GM23338 (cell line): ENCODE results near the gene ADAMTS1. TPM values are rescaled to one million over a fixed set of nuclear protein-coding genes. Genes with fewer than 3 reads are reported as not detected.

Experiments
- ATAC-seq: fragments of 200-7000 bp; cut with Tn5 transposase; 3 replicates; pipeline ENCODE4 v1.9.1; 2020
- DNase-seq: peaks from one replicate; pipeline ENCODE4 v3.0.0-alpha.2; 2015; ENCODE audit warnings: low spot score
- H2AFZ ChIP-seq: fragments of 200-600 bp; sonication (generic); 2 replicates; pipeline ENCODE4 v1.8.0; 2016; ENCODE audit warnings: antibody characterized with exemption, mild to moderate bottlenecking, moderate library complexity
- H3F3A ChIP-seq: fragments of 200-600 bp; sonication (generic); replicated peaks from 2 replicates; pipeline ENCODE4 v1.8.0; 2017; ENCODE audit warnings: antibody characterized with exemption, mixed run types, low read depth
- H3K27ac ChIP-seq: fragments of 200-600 bp; sonication (generic); 2 replicates; pipeline ENCODE4 v1.6.1; 2016; ENCODE audit warnings: low read depth
- H3K27me3 ChIP-seq: fragments of 200-600 bp; sonication (generic); 2 replicates; pipeline ENCODE4 v1.8.0; 2016; ENCODE audit warnings: mild to moderate bottlenecking, mixed run types, moderate library complexity; ENCODE audit not compliant: insufficient read depth
- H3K36me3 ChIP-seq: fragments of 200-600 bp; sonication (generic); 2 replicates; pipeline ENCODE4 v1.8.0; 2016; ENCODE audit warnings: mild to moderate bottlenecking; ENCODE audit not compliant: insufficient read depth
- H3K4me1 ChIP-seq: fragments of 200-600 bp; sonication (generic); 2 replicates; pipeline ENCODE4 v1.8.0; 2016; ENCODE audit warnings: mild to moderate bottlenecking, moderate library complexity; ENCODE audit not compliant: insufficient read depth
- H3K4me2 ChIP-seq: fragments of 200-600 bp; sonication (generic); 2 replicates; pipeline ENCODE4 v1.7.1; 2017; ENCODE audit warnings: mixed run types
- H3K4me3 ChIP-seq: fragments of 200-600 bp; sonication (generic); 2 replicates; pipeline ENCODE4 v1.6.1; 2016; ENCODE audit warnings: mixed run types
- H3K79me2 ChIP-seq: fragments of 200-600 bp; sonication (generic); replicated peaks from 2 replicates; pipeline ENCODE4 v1.8.0; 2017; ENCODE audit warnings: mild to moderate bottlenecking; ENCODE audit not compliant: insufficient read depth
- H3K9me2 ChIP-seq: fragments of 200-600 bp; sonication (generic); 2 replicates; pipeline ENCODE4 v1.8.0; 2017; ENCODE audit not compliant: insufficient read depth
- H4K20me1 ChIP-seq: fragments of 200-600 bp; sonication (generic); replicated peaks from 2 replicates; pipeline ENCODE4 v1.8.0; 2017; ENCODE audit warnings: mild to moderate bottlenecking; ENCODE audit not compliant: insufficient read depth
- H3K27ac Mint-ChIP-seq: 2 replicates; pipeline ENCODE4 v1.8.0; 2020; ENCODE audit warnings: inconsistent platforms, mild to moderate bottlenecking, moderate library complexity, mixed read lengths
- H3K27me3 Mint-ChIP-seq: 3 replicates; pipeline ENCODE4 v1.8.0; 2022; ENCODE audit warnings: low read depth, mild to moderate bottlenecking, moderate library complexity, mixed read lengths, inconsistent platforms; ENCODE audit not compliant: insufficient read depth, poor library complexity
- H3K36me3 Mint-ChIP-seq: 3 replicates; pipeline ENCODE4 v1.8.0; 2021; ENCODE audit warnings: low read depth, mild to moderate bottlenecking, inconsistent platforms, moderate library complexity, mixed read lengths
- H3K4me1 Mint-ChIP-seq: 3 replicates; pipeline ENCODE4 v1.8.0; 2020; ENCODE audit warnings: mild to moderate bottlenecking, inconsistent platforms, mixed read lengths
- H3K4me3 Mint-ChIP-seq: 3 replicates; pipeline ENCODE4 v1.8.0; 2021; ENCODE audit warnings: moderate library complexity, mild to moderate bottlenecking, inconsistent platforms, mixed read lengths
- H3K9me3 Mint-ChIP-seq: 3 replicates; pipeline ENCODE4 v1.8.0; 2020; ENCODE audit warnings: moderate library complexity, mild to moderate bottlenecking, inconsistent platforms, mixed read lengths
- CREB1 ChIP-seq: fragments of 250-450 bp; sonication (Bioruptor Pico); IDR thresholded peaks from 2 replicates; pipeline ENCODE4 v1.5.0; 2020; ENCODE audit warnings: low read depth, mild to moderate bottlenecking, moderate library complexity
- ETS1 ChIP-seq: IDR thresholded peaks from 2 replicates; pipeline ENCODE4 v1.6.1; 2016; ENCODE audit warnings: antibody characterized with exemption
- EZH2 ChIP-seq: fragments of 200-600 bp; sonication (generic); IDR thresholded peaks from one replicate; pipeline ENCODE4 v1.8.0; 2017; ENCODE audit warnings: antibody characterized with exemption, mild to moderate bottlenecking, low read depth; ENCODE audit not compliant: unreplicated experiment
- EZH2phosphoT487 ChIP-seq: fragments of 200-600 bp; sonication (generic); IDR thresholded peaks from one replicate; pipeline ENCODE4 v1.8.1; 2018; ENCODE audit warnings: antibody characterized with exemption; ENCODE audit not compliant: unreplicated experiment
- JUNB ChIP-seq: IDR thresholded peaks from one replicate; pipeline ENCODE4 v1.6.1; 2016; ENCODE audit warnings: antibody characterized with exemption; ENCODE audit not compliant: unreplicated experiment
- NANOG ChIP-seq: IDR thresholded peaks from 2 replicates; pipeline ENCODE4 v1.6.1; 2016; ENCODE audit warnings: antibody characterized with exemption, borderline replicate concordance
- POLR2AphosphoS5 ChIP-seq: IDR thresholded peaks from 2 replicates; pipeline ENCODE4 v1.6.1; 2016; ENCODE audit warnings: antibody characterized with exemption, low read depth
- STAT1 ChIP-seq: IDR thresholded peaks from one replicate; pipeline ENCODE4 v1.6.1; 2016; ENCODE audit warnings: antibody characterized with exemption; ENCODE audit not compliant: unreplicated experiment
- ZNF114 ChIP-seq: fragments of 250-450 bp; sonication (Bioruptor Pico); IDR thresholded peaks from 2 replicates; pipeline ENCODE4 v1.5.0; 2020; ENCODE audit warnings: mild to moderate bottlenecking, moderate library complexity
- ZNF331 ChIP-seq: fragments of 250-450 bp; sonication (Bioruptor Pico); IDR thresholded peaks from 2 replicates; pipeline ENCODE4 v1.5.0; 2020; ENCODE audit warnings: low read depth, mild to moderate bottlenecking, moderate library complexity
- polyA plus RNA-seq: library from polyadenylated mRNA; unstranded; fragments of >200 nt; fragmentation: Nextera tagmentation; extraction: Ambion mirVana; gene quantifications from 2 replicates; pipeline ENCODE4 v1.2.1, GENCODE V29; 2016
- total RNA-seq: library from RNA; depleted of rRNA; stranded (reverse); fragments of >200 nt; shearing (Covaris generic); gene quantifications from 2 replicates; pipeline ENCODE4 v1.2.3, GENCODE V29; 2014
- TF ChIP-seq, protein P1 (sequence below): fragments of 250-450 bp; sonication (Bioruptor Pico); IDR thresholded peaks from 2 replicates; pipeline ENCODE4 v1.5.0; 2020; ENCODE audit warnings: mild to moderate bottlenecking, moderate library complexity

ADAMTS1 gene
- total and polyA plus RNA-seq, 2 experiments from 2014 or later = 6.1 to 15.4 TPM

DNA sequence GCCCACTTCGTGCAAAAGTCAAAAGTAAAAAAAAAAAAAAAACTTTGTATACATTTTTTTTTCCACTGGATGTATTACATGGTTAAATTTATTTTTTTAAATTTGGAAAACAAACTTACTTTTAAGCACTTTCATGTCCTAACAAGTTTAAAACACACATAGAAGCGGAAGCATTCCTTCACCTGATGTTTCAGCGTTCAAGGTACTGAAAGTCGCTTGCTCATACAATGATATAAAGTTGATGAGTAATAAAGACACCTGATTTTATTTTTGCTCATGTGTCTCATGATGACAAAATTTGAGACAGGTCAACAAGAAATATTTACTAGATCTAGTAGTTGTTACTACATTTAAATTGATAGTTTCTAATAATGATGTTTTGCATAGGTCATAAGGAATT lies 35.5 kb downstream of the ADAMTS1 start:
- Histone ChIP-seq H3K4me2 (no peak overlapping the region), H3K36me3 (no peaks in the 10 kb centered on the region), H2AFZ (no peak overlapping the region), H3K9me2 (no peaks in the 10 kb centered on the region), H3K4me1 (no peaks in the 10 kb centered on the region), H3K27ac (no peak overlapping the region), H3F3A (no peaks in the 10 kb centered on the region), H4K20me1 (no peaks in the 10 kb centered on the region), H3K4me3 (no peak overlapping the region), H3K79me2 (no peaks in the 10 kb centered on the region), H3K27me3 (no peaks in the 10 kb centered on the region)
- Mint-ChIP-seq H3K36me3 (no peaks in the 10 kb centered on the region), H3K27ac (no peak overlapping the region), H3K4me3 (no peak overlapping the region), H3K9me3 (no peaks in the 10 kb centered on the region), H3K4me1 (peaks cover 2% of the 10 kb centered on the region; the same call in 1 of the 3 replicates), H3K27me3 (no peaks in the 10 kb centered on the region)
- DNase-seq (no peak), ATAC-seq (no peak)
- TF ChIP-seq EZH2 = no peak
- no peak for TF ChIP-seq EZH2phosphoT487
- TF ChIP-seq ETS1 = no peak
- TF ChIP-seq STAT1 = no peak
- no peak for TF ChIP-seq POLR2AphosphoS5

GRCh38 chr21:26806801-26807295 lies 38.4 kb downstream of the ADAMTS1 start:
- H3K27ac Mint-ChIP-seq = no peak overlapping the region

More at GRCh38 chr21:26806801-26807295, 38.4 kb downstream of the ADAMTS1 start:
- ATAC-seq (no peak), DNase-seq (no peak)
- Histone ChIP-seq H3F3A (no peaks in the 10 kb centered on the region), H3K4me1 (peaks cover under 1% of the 10 kb centered on the region; the same call in 1 of the 2 replicates), H3K27ac (no peak overlapping the region), H3K36me3 (no peaks in the 10 kb centered on the region), H3K27me3 (no peaks in the 10 kb centered on the region), H3K4me3 (no peak overlapping the region), H3K4me2 (no peak overlapping the region), H3K9me2 (no peaks in the 10 kb centered on the region), H2AFZ (no peak overlapping the region), H3K79me2 (no peaks in the 10 kb centered on the region), H4K20me1 (no peaks in the 10 kb centered on the region)
- Mint-ChIP-seq H3K4me1 (peaks cover 6% of the 10 kb centered on the region; the same call in 2 of the 3 replicates), H3K9me3 (no peaks in the 10 kb centered on the region), H3K36me3 (no peaks in the 10 kb centered on the region), H3K27me3 (no peaks in the 10 kb centered on the region), H3K4me3 (no peak overlapping the region)
- TF ChIP-seq, protein P1, sequence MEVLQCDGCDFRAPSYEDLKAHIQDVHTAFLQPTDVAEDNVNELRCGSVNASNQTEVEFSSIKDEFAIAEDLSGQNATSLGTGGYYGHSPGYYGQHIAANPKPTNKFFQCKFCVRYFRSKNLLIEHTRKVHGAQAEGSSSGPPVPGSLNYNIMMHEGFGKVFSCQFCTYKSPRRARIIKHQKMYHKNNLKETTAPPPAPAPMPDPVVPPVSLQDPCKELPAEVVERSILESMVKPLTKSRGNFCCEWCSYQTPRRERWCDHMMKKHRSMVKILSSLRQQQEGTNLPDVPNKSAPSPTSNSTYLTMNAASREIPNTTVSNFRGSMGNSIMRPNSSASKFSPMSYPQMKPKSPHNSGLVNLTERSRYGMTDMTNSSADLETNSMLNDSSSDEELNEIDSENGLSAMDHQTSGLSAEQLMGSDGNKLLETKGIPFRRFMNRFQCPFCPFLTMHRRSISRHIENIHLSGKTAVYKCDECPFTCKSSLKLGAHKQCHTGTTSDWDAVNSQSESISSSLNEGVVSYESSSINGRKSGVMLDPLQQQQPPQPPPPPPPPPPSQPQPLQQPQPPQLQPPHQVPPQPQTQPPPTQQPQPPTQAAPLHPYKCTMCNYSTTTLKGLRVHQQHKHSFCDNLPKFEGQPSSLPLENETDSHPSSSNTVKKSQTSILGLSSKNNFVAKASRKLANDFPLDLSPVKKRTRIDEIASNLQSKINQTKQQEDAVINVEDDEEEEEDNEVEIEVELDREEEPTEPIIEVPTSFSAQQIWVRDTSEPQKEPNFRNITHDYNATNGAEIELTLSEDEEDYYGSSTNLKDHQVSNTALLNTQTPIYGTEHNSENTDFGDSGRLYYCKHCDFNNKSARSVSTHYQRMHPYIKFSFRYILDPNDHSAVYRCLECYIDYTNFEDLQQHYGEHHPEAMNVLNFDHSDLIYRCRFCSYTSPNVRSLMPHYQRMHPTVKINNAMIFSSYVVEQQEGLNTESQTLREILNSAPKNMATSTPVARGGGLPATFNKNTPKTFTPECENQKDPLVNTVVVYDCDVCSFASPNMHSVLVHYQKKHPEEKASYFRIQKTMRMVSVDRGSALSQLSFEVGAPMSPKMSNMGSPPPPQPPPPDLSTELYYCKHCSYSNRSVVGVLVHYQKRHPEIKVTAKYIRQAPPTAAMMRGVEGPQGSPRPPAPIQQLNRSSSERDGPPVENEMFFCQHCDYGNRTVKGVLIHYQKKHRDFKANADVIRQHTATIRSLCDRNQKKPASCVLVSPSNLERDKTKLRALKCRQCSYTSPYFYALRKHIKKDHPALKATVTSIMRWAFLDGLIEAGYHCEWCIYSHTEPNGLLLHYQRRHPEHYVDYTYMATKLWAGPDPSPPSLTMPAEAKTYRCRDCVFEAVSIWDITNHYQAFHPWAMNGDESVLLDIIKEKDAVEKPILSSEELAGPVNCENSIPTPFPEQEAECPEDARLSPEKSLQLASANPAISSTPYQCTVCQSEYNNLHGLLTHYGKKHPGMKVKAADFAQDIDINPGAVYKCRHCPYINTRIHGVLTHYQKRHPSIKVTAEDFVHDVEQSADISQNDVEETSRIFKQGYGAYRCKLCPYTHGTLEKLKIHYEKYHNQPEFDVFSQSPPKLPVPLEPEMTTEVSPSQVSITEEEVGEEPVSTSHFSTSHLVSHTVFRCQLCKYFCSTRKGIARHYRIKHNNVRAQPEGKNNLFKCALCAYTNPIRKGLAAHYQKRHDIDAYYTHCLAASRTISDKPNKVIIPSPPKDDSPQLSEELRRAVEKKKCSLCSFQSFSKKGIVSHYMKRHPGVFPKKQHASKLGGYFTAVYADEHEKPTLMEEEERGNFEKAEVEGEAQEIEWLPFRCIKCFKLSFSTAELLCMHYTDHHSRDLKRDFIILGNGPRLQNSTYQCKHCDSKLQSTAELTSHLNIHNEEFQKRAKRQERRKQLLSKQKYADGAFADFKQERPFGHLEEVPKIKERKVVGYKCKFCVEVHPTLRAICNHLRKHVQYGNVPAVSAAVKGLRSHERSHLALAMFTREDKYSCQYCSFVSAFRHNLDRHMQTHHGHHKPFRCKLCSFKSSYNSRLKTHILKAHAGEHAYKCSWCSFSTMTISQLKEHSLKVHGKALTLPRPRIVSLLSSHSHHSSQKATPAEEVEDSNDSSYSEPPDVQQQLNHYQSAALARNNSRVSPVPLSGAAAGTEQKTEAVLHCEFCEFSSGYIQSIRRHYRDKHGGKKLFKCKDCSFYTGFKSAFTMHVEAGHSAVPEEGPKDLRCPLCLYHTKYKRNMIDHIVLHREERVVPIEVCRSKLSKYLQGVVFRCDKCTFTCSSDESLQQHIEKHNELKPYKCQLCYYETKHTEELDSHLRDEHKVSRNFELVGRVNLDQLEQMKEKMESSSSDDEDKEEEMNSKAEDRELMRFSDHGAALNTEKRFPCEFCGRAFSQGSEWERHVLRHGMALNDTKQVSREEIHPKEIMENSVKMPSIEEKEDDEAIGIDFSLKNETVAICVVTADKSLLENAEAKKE (CRISPR knock-in tag) = no peak
- TF ChIP-seq STAT1 = no peak
- TF ChIP-seq EZH2phosphoT487 = no peak
- no peak for TF ChIP-seq JUNB
- no peak for TF ChIP-seq POLR2AphosphoS5
- no peak for TF ChIP-seq ETS1
- no peak for TF ChIP-seq NANOG
- no peak for TF ChIP-seq ZNF114 (CRISPR knock-in tag)
- no peak for TF ChIP-seq ZNF331
- TF ChIP-seq CREB1 (CRISPR knock-in tag) = no peak
- no peak for TF ChIP-seq EZH2
